GM21381 (cell line): ENCODE data around the gene TPI1.

Experiments used
- ATAC-seq: cut with Tn5 transposase; IDR thresholded peaks from one replicate; pipeline ENCODE4 v1.9.1; 2021; ENCODE audit warnings: mild to moderate bottlenecking, moderate library complexity; ENCODE audit not compliant: unreplicated experiment

Gene TPI1

GRCh38 chr12:6828781-6829535, 38.4 kb upstream of the TPI1 start:
- no peak for ATAC-seq

- ATAC-seq = no peak
These were observed 37.7 kb upstream of the TPI1 start for GRCh38 chr12:6829536-6830220.

- ATAC-seq = no peak
These were observed 36.9 kb upstream of the TPI1 start for GRCh38 chr12:6830286-6830890.

- ATAC-seq = no peak
These were observed 36.3 kb upstream of the TPI1 start for GRCh38 chr12:6830999-6831398.

GRCh38 chr12:6831450-6831995, 35.8 kb upstream of the TPI1 start:
- ATAC-seq = no peak

GRCh38 chr12:6832125-6832524, 35.2 kb upstream of the TPI1 start:
- no peak for ATAC-seq

GRCh38 chr12:6833189-6833890, 34.0 kb upstream of the TPI1 start:
- no peak for ATAC-seq

- ATAC-seq = no peak
These were observed 33.1 kb upstream of the TPI1 start for GRCh38 chr12:6834254-6834653.

GRCh38 chr12:6834873-6835272, 32.5 kb upstream of the TPI1 start:
- ATAC-seq = no peak

GRCh38 chr12:6836851-6837250, 30.5 kb upstream of the TPI1 start:
- no peak for ATAC-seq

- no peak for ATAC-seq
These were observed 29.8 kb upstream of the TPI1 start for GRCh38 chr12:6837370-6838060.

GRCh38 chr12:6838854-6839253, 28.5 kb upstream of the TPI1 start:
- ATAC-seq = no peak

- peak; percentile 83 for ATAC-seq
These were observed 27.7 kb upstream of the TPI1 start for GRCh38 chr12:6839482-6840201.

GRCh38 chr12:6840330-6840729, 27.0 kb upstream of the TPI1 start:
- no peak for ATAC-seq

- no peak for ATAC-seq
These were observed 26.4 kb upstream of the TPI1 start, which contains the start of gene GNB3 for GRCh38 chr12:6840761-6841515. Gene GNB3 (plus strand): TSS chr12:6840925. CDS start chr12:6841288, 363 bp downstream.

GRCh38 chr12:6842075-6842474, 25.3 kb upstream of the TPI1 start:
- no peak for ATAC-seq

GRCh38 chr12:6843118-6843902, 24.0 kb upstream of the TPI1 start:
- no peak for ATAC-seq

- ATAC-seq = no peak
These were observed 21.9 kb upstream of the TPI1 start for GRCh38 chr12:6845395-6845794.
